Endodermal cell (in vitro differentiated cells): ENCODE measurements around the gene SLIT1. TPM values are rescaled to one million over a fixed set of nuclear protein-coding genes. Genes with fewer than 3 reads are reported as not detected.

ENCODE experiments used
- DNase-seq: peaks from one replicate; pipeline ENCODE4 v3.0.0-alpha.2; 2017
- H3K27ac ChIP-seq: 2 replicates; pipeline ENCODE4 v1.5.1; 2013; ENCODE audit warnings: mild to moderate bottlenecking, low read depth, low read length, moderate library complexity
- H3K27me3 ChIP-seq: 2 replicates; pipeline ENCODE4 v1.6.1; 2013; ENCODE audit warnings: mild to moderate bottlenecking, low read length, moderate library complexity; ENCODE audit not compliant: insufficient read depth, control insufficient read depth, poor library complexity, severe bottlenecking
- H3K36me3 ChIP-seq: 2 replicates; pipeline ENCODE4 v1.7.0; 2013; ENCODE audit warnings: mild to moderate bottlenecking, low read length, moderate library complexity; ENCODE audit not compliant: control insufficient read depth, insufficient read depth
- H3K4me1 ChIP-seq: one replicate; pipeline ENCODE4 v1.7.0; 2013; ENCODE audit warnings: low read length; ENCODE audit not compliant: control insufficient read depth, insufficient read depth
- H3K4me3 ChIP-seq: 2 replicates; pipeline ENCODE4 v1.5.1; 2013; ENCODE audit warnings: mild to moderate bottlenecking, low read length, moderate library complexity
- H3K9ac ChIP-seq: 2 replicates; pipeline ENCODE4 v1.6.1; 2013; ENCODE audit warnings: mild to moderate bottlenecking, low read length, moderate library complexity; ENCODE audit not compliant: poor library complexity, severe bottlenecking; ENCODE audit errors: extremely low read depth
- H3K9me3 ChIP-seq: 2 replicates; pipeline ENCODE4 v1.6.1; 2013; ENCODE audit warnings: mild to moderate bottlenecking, low read length, moderate library complexity; ENCODE audit not compliant: control insufficient read depth
- H3K27ac Mint-ChIP-seq: 2 replicates; pipeline ENCODE4 v1.8.0; 2020; ENCODE audit warnings: mixed read lengths
- H3K27me3 Mint-ChIP-seq: 2 replicates; pipeline ENCODE4 v1.8.0; 2021; ENCODE audit warnings: mild to moderate bottlenecking, mixed read lengths; ENCODE audit not compliant: insufficient read depth
- H3K36me3 Mint-ChIP-seq: 2 replicates; pipeline ENCODE4 v1.8.0; 2020; ENCODE audit warnings: low read depth, mixed read lengths
- H3K4me1 Mint-ChIP-seq: 2 replicates; pipeline ENCODE4 v1.8.0; 2020; ENCODE audit warnings: mixed read lengths
- H3K4me3 Mint-ChIP-seq: 2 replicates; pipeline ENCODE4 v1.8.0; 2020; ENCODE audit warnings: mild to moderate bottlenecking, moderate library complexity, mixed read lengths
- H3K9me3 Mint-ChIP-seq: 2 replicates; pipeline ENCODE4 v1.8.0; 2020; ENCODE audit warnings: mild to moderate bottlenecking, mixed read lengths
- WGBS, 2 experiments: methylation state at CpG; one replicate each; pipeline versions ENCODE4 v1.1.5 to v1.1.7; 2013; ENCODE audit warnings: missing lambda C conversion rate in 2 of 2, mixed read lengths in 1 of 2; ENCODE audit not compliant: insufficient coverage in 1 of 2, insufficient read length in 1 of 2; 5-methylcytosine and 5-hydroxymethylcytosine counted together
- total RNA-seq, 2 donors: library from RNA; stranded (reverse); fragmentation: NEBNext Ultra II Directional in 1 of 2; extraction: Animal tissue kit (Norgen Biotek cat#: 25700) in 1 of 2; gene quantifications; 2 replicates in 1 of 2; 3 replicates in 1 of 2; pipeline ENCODE4 v1.2.1, GENCODE V29; 2021
- TF ChIP-seq, protein P1 (sequence below): fragments of 200-600 bp; sonication (generic); conservative IDR thresholded peaks from 2 replicates; pipeline ENCODE4 v1.5.0; 2021; ENCODE audit warnings: antibody characterized with exemption, mild to moderate bottlenecking

SLIT1 gene
- total RNA-seq, 2 donors from 2014 or later = 0.97 to 2.4 TPM

DNA sequence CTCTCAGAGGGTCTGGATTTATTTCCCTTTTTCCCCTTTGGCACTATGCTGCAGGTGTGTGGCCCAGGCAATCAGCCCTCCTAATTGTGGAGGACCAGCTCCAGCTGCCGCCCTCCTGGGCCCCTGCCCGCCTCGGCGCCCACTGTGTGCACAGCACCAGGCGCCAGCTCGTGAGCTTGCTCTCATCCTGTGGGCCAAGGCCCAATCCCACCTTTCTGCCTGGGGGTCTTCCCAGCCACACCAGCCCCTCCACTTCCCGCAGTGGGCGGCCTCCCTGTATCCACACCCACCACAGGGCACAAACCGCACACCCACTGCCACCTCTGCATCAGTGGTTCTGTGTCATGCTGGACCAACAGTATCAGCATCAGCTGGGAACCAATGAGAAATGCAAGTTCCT lies 25.5 kb upstream of the SLIT1 start:
- Histone ChIP-seq H3K27ac (no peak overlapping the region), H3K9ac (no peak overlapping the region), H3K4me1 (no peaks in the 10 kb centered on the region), H3K27me3 (no peaks in the 10 kb centered on the region), H3K36me3 (no peaks in the 10 kb centered on the region), H3K4me3 (no peak overlapping the region), H3K9me3 (no peaks in the 10 kb centered on the region)
- Mint-ChIP-seq H3K4me1 (peaks cover 3% of the 10 kb centered on the region), H3K27ac (no peak overlapping the region), H3K36me3 (no peaks in the 10 kb centered on the region), H3K27me3 (no peaks in the 10 kb centered on the region), H3K9me3 (no peaks in the 10 kb centered on the region), H3K4me3 (no peak overlapping the region)
- DNase-seq = no peak
- TF ChIP-seq, protein P1, sequence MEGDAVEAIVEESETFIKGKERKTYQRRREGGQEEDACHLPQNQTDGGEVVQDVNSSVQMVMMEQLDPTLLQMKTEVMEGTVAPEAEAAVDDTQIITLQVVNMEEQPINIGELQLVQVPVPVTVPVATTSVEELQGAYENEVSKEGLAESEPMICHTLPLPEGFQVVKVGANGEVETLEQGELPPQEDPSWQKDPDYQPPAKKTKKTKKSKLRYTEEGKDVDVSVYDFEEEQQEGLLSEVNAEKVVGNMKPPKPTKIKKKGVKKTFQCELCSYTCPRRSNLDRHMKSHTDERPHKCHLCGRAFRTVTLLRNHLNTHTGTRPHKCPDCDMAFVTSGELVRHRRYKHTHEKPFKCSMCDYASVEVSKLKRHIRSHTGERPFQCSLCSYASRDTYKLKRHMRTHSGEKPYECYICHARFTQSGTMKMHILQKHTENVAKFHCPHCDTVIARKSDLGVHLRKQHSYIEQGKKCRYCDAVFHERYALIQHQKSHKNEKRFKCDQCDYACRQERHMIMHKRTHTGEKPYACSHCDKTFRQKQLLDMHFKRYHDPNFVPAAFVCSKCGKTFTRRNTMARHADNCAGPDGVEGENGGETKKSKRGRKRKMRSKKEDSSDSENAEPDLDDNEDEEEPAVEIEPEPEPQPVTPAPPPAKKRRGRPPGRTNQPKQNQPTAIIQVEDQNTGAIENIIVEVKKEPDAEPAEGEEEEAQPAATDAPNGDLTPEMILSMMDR = no peak
- WGBS, 2 experiments = 90 to 94% methylated on average over 4 to 9 of the region's 9 CpGs

DNA sequence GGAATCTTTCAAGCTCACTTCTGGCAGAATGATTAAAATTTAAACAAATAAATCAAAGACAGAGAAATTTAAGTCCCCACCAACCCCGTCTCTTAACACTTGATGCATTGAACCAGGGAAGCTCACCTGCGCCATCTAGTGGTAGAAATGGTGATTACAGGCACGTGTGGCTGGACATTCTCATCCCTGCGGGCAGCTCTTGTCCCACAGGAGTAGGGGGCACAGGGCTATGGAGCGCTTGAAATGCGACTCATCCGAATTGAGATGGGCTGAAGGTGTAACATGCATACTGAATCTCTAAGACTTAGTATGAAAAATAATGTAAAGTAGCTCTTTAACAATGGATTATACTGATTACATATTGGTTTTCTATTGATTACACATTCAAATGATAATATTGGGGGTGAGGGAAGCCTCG lies 24.8 kb upstream of the SLIT1 start:
- 30 to 35% methylated on average over 4 to 8 of the region's 8 CpGs for WGBS, 2 experiments
- TF ChIP-seq, protein P1 = peak; percentile 97
- no peaks in the 10 kb centered on the region for H3K4me1 ChIP-seq

DNA sequence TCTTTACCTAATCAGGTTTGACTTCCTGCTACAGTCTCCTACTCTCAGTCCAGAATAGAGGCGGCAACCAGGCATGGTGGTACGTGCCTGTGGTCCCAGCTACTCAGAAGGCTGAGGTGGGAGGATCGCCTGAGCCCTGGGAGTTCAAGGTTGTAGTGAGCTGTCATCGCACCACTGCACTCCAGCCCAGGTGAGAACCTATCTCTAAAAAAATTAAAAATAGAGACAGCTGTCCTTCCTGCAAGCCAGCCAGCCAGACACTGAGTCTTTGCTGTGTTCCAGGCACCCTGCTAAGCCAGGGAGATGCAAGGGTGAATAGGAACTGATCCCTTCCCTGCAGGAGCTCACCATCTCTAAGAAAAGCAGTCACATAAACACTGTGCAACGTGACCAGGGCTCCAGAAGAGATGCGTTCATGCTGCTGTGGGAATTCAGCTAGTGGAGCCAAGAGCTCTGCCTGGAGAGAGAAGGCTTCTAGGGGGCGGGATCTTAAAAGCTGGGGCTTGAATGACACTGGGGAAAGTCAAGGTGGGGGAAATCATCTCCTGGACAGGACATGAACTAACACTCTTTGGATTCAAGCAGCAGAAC lies 22.1 kb upstream of the SLIT1 start:
- Histone ChIP-seq H3K4me1 (no peaks in the 10 kb centered on the region), H3K9ac (no peak overlapping the region), H3K36me3 (no peaks in the 10 kb centered on the region), H3K27ac (no peak overlapping the region), H3K9me3 (no peaks in the 10 kb centered on the region), H3K4me3 (no peak overlapping the region), H3K27me3 (no peaks in the 10 kb centered on the region)
- no peaks in the 10 kb centered on the region for H3K36me3 Mint-ChIP-seq
- WGBS, 2 experiments = 69 to 70% methylated on average over 5 to 7 of the region's 7 CpGs
- H3K4me1 Mint-ChIP-seq = no peaks in the 10 kb centered on the region
- no peaks in the 10 kb centered on the region for H3K9me3 Mint-ChIP-seq
- no peak overlapping the region for H3K4me3 Mint-ChIP-seq
- TF ChIP-seq, protein P1 = no peak
- no peak overlapping the region for H3K27ac Mint-ChIP-seq
- H3K27me3 Mint-ChIP-seq = no peaks in the 10 kb centered on the region
- DNase-seq = no peak

More for the DNA sequence above, 24.8 kb upstream of the SLIT1 start:
- Mint-ChIP-seq H3K4me3 (no peak overlapping the region), H3K36me3 (no peaks in the 10 kb centered on the region), H3K4me1 (peaks cover 2% of the 10 kb centered on the region), H3K27me3 (no peaks in the 10 kb centered on the region), H3K27ac (no peak overlapping the region), H3K9me3 (no peaks in the 10 kb centered on the region)
- Histone ChIP-seq H3K9ac (no peak overlapping the region), H3K36me3 (no peaks in the 10 kb centered on the region), H3K4me3 (no peak overlapping the region), H3K9me3 (no peaks in the 10 kb centered on the region), H3K27me3 (no peaks in the 10 kb centered on the region), H3K27ac (no peak overlapping the region)
- peak; percentile 95 for DNase-seq
